ENCODE results near the gene GLI3.

Gene GLI3

DNA sequence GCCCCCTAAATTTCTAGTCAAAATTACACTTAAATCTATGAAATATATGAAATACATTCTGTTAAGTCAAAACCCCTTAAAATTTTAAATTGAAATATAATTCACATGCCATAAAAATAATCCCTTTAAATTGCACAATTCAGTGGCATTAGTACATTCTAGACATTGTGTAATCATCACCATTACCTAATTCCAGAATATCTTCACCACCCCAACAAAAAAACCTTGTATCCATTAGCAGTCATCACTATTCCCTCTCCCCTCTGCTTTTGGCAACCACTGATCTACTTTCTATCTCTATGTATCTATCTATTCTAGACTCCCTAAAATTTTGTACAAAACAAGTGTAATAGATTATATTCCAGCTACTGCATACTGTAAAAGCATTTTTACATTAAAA is 261.2 kb downstream of the GLI3 start:
- Histone ChIP-seq H3K36me3 (ENCODE audit: control insufficient read depth in 2 of 2, insufficient read depth in 1 of 2, low read length in 2 of 2) (peaks cover 10 to 64% of the 10 kb centered on the region in 2 experiments; a peak in 2 of 3 replicates), H3K4me1 (ENCODE audit: control insufficient read depth, insufficient read depth, low read length) (no peaks in the 10 kb centered on the region), H3K9me3 (ENCODE audit: control insufficient read depth, insufficient read depth, low read depth, low read length) (no peaks in the 10 kb centered on the region), H3K27ac (ENCODE audit: extremely low read depth, low read depth, low read length) (no peak overlapping the region), H3K4me3 (ENCODE audit: low read depth, low read length) (no peak overlapping the region)
- TF ChIP-seq ZNF311 (tag by site-specific recombination; IDR thresholded peaks at IDR 0.05; ENCODE audit: borderline replicate concordance) (no peak), ZNF335 (tag by site-specific recombination; conservative IDR thresholded peaks at IDR 0.05) (no peak), ZNF266 (tag by site-specific recombination; IDR thresholded peaks at IDR 0.05; ENCODE audit: low read depth) (no peak)
- TF ChIP-seq, protein P1, sequence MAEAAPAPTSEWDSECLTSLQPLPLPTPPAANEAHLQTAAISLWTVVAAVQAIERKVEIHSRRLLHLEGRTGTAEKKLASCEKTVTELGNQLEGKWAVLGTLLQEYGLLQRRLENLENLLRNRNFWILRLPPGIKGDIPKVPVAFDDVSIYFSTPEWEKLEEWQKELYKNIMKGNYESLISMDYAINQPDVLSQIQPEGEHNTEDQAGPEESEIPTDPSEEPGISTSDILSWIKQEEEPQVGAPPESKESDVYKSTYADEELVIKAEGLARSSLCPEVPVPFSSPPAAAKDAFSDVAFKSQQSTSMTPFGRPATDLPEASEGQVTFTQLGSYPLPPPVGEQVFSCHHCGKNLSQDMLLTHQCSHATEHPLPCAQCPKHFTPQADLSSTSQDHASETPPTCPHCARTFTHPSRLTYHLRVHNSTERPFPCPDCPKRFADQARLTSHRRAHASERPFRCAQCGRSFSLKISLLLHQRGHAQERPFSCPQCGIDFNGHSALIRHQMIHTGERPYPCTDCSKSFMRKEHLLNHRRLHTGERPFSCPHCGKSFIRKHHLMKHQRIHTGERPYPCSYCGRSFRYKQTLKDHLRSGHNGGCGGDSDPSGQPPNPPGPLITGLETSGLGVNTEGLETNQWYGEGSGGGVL (tag by site-specific recombination; IDR thresholded peaks at IDR 0.05): no peak
- POLR2A ChIA-PET: no interaction called here
- CTCF ChIA-PET: interaction anchor here (0.7 to 8.2 kb wide), 6 partner anchors 9 to 599 kb away, joined by 3 to 117 read pairs (median 5); no protein-coding TSS in a partner anchor

DNA sequence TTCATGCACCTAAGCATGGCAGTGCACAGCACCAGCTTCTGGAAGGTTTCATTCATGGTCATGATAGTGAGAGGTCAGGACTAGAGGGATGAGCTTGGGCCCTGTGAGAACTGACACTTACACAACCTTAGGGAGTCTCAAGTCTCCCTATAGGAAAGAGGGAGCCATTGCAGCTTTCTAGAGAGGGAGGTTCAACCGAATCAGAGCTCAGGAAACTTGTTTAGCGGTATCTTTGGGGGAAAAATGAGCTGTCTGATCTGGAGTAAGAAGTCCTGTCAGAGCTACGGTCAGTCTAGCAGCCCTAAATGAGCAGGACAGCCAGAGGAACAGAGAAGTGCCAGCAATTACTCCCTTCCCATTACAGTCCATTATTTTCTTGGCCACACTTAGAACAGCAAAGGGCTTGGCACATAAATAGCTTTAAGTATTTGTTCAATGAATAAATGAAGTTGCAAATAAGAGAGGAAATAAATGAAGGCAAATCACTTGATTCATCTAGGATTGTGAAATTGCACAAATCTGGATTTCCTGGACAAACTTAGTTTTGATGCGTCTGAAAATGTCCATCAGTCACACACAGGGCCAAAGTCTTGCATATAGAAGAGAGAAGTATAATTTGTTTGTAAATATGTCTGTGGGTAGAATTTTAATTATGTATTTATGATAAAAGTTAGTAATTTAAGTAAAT is 262.0 kb downstream of the GLI3 start:
- POLR2A ChIA-PET: no interaction called here
- Histone ChIP-seq H3K4me1 (ENCODE audit: control insufficient read depth, insufficient read depth, low read length) (no peaks in the 10 kb centered on the region), H3K9me3 (ENCODE audit: control insufficient read depth, insufficient read depth, low read depth, low read length) (no peaks in the 10 kb centered on the region), H3K4me3 (ENCODE audit: low read depth, low read length) (no peak overlapping the region), H3K27ac (ENCODE audit: extremely low read depth, low read depth, low read length) (no peak overlapping the region), H3K36me3 (ENCODE audit: control insufficient read depth in 2 of 2, insufficient read depth in 1 of 2, low read length in 2 of 2) (peaks cover 10 to 64% of the 10 kb centered on the region in 2 experiments; a peak in 2 of 3 replicates)
- CTCF ChIA-PET: interaction anchor here (1.1 to 8.2 kb wide), 2 partner anchors 11 to 32 kb away, joined by 3 to 117 read pairs; no protein-coding TSS in a partner anchor
- TF ChIP-seq ZIC2 (tag by site-specific recombination; IDR thresholded peaks at IDR 0.05) (no peak), ZNF548 (tag by site-specific recombination; IDR thresholded peaks at IDR 0.05) (no peak), ZNF521 (tag by site-specific recombination; IDR thresholded peaks at IDR 0.05) (no peak), ZNF221 (tag by site-specific recombination; IDR thresholded peaks at IDR 0.05; ENCODE audit: borderline replicate concordance) (no peak), ZNF169 (tag by site-specific recombination; IDR thresholded peaks at IDR 0.05) (no peak), ZNF350 (tag by site-specific recombination; IDR thresholded peaks at IDR 0.05) (no peak)
- TF ChIP-seq, protein P2, sequence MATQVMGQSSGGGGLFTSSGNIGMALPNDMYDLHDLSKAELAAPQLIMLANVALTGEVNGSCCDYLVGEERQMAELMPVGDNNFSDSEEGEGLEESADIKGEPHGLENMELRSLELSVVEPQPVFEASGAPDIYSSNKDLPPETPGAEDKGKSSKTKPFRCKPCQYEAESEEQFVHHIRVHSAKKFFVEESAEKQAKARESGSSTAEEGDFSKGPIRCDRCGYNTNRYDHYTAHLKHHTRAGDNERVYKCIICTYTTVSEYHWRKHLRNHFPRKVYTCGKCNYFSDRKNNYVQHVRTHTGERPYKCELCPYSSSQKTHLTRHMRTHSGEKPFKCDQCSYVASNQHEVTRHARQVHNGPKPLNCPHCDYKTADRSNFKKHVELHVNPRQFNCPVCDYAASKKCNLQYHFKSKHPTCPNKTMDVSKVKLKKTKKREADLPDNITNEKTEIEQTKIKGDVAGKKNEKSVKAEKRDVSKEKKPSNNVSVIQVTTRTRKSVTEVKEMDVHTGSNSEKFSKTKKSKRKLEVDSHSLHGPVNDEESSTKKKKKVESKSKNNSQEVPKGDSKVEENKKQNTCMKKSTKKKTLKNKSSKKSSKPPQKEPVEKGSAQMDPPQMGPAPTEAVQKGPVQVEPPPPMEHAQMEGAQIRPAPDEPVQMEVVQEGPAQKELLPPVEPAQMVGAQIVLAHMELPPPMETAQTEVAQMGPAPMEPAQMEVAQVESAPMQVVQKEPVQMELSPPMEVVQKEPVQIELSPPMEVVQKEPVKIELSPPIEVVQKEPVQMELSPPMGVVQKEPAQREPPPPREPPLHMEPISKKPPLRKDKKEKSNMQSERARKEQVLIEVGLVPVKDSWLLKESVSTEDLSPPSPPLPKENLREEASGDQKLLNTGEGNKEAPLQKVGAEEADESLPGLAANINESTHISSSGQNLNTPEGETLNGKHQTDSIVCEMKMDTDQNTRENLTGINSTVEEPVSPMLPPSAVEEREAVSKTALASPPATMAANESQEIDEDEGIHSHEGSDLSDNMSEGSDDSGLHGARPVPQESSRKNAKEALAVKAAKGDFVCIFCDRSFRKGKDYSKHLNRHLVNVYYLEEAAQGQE (tag by site-specific recombination; IDR thresholded peaks at IDR 0.05): no peak
- TF ChIP-seq, protein P3, sequence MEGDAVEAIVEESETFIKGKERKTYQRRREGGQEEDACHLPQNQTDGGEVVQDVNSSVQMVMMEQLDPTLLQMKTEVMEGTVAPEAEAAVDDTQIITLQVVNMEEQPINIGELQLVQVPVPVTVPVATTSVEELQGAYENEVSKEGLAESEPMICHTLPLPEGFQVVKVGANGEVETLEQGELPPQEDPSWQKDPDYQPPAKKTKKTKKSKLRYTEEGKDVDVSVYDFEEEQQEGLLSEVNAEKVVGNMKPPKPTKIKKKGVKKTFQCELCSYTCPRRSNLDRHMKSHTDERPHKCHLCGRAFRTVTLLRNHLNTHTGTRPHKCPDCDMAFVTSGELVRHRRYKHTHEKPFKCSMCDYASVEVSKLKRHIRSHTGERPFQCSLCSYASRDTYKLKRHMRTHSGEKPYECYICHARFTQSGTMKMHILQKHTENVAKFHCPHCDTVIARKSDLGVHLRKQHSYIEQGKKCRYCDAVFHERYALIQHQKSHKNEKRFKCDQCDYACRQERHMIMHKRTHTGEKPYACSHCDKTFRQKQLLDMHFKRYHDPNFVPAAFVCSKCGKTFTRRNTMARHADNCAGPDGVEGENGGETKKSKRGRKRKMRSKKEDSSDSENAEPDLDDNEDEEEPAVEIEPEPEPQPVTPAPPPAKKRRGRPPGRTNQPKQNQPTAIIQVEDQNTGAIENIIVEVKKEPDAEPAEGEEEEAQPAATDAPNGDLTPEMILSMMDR (tag by site-specific recombination; IDR thresholded peaks at IDR 0.05): no peak
- TF ChIP-seq, protein P4, sequence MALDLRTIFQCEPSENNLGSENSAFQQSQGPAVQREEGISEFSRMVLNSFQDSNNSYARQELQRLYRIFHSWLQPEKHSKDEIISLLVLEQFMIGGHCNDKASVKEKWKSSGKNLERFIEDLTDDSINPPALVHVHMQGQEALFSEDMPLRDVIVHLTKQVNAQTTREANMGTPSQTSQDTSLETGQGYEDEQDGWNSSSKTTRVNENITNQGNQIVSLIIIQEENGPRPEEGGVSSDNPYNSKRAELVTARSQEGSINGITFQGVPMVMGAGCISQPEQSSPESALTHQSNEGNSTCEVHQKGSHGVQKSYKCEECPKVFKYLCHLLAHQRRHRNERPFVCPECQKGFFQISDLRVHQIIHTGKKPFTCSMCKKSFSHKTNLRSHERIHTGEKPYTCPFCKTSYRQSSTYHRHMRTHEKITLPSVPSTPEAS (tag by site-specific recombination; IDR thresholded peaks at IDR 0.05): no peak
- TF ChIP-seq, protein P5, sequence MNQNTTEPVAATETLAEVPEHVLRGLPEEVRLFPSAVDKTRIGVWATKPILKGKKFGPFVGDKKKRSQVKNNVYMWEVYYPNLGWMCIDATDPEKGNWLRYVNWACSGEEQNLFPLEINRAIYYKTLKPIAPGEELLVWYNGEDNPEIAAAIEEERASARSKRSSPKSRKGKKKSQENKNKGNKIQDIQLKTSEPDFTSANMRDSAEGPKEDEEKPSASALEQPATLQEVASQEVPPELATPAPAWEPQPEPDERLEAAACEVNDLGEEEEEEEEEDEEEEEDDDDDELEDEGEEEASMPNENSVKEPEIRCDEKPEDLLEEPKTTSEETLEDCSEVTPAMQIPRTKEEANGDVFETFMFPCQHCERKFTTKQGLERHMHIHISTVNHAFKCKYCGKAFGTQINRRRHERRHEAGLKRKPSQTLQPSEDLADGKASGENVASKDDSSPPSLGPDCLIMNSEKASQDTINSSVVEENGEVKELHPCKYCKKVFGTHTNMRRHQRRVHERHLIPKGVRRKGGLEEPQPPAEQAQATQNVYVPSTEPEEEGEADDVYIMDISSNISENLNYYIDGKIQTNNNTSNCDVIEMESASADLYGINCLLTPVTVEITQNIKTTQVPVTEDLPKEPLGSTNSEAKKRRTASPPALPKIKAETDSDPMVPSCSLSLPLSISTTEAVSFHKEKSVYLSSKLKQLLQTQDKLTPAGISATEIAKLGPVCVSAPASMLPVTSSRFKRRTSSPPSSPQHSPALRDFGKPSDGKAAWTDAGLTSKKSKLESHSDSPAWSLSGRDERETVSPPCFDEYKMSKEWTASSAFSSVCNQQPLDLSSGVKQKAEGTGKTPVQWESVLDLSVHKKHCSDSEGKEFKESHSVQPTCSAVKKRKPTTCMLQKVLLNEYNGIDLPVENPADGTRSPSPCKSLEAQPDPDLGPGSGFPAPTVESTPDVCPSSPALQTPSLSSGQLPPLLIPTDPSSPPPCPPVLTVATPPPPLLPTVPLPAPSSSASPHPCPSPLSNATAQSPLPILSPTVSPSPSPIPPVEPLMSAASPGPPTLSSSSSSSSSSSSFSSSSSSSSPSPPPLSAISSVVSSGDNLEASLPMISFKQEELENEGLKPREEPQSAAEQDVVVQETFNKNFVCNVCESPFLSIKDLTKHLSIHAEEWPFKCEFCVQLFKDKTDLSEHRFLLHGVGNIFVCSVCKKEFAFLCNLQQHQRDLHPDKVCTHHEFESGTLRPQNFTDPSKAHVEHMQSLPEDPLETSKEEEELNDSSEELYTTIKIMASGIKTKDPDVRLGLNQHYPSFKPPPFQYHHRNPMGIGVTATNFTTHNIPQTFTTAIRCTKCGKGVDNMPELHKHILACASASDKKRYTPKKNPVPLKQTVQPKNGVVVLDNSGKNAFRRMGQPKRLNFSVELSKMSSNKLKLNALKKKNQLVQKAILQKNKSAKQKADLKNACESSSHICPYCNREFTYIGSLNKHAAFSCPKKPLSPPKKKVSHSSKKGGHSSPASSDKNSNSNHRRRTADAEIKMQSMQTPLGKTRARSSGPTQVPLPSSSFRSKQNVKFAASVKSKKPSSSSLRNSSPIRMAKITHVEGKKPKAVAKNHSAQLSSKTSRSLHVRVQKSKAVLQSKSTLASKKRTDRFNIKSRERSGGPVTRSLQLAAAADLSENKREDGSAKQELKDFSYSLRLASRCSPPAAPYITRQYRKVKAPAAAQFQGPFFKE (tag by site-specific recombination; IDR thresholded peaks at IDR 0.05; ENCODE audit: borderline replicate concordance): no peak
